ENCODE data around the gene PRR3.
A peak's percentile ranks its signal among the peaks of the same experiment; 100 is the strongest.

The PRR3 gene

GRCh38 chr6:30541515-30542403, 15.3 kb upstream of the PRR3 start:
- DNase-seq: peak; percentile 59 to 87 (median 84)

DNA sequence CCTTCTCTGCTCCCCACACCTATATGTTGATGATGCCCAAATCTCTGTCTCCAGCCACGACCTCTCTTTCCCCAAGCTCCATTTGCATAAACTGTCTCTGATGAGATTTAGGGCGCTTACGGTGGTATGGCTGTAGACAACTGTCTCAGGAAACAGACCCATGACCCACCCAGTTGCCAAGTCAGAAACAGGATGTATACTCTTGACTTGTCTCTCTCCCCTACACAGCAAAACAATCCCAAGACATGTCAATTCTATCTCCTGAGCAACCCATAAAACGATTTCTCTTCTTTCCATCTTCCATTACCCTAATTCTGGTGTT, 14.7 kb upstream of the PRR3 start:
- no peak for DNase-seq

GRCh38 chr6:30542915-30543314, 14.2 kb upstream of the PRR3 start:
- no peak for DNase-seq

DNA sequence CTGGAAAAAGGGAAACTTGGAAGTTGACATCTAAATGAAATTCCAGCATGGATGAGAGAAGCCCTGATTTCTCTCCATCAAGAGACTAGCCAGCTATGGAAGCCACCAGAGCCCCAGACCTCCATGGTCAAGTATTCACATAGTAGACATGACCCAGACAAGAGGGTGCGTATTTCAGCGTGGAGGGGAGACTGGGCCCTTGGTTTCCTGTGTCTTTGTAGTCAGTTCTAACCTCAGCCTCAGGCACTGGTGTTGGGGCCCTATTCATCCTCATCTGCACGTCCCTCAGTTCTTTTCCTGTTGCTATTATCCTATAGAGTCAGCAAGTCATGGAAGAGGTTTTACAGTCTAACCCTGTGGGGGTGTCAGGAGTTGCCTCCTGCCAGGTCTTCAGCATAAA, 13.3 kb upstream of the PRR3 start:
- DNase-seq: no peak

- DNase-seq: peak; percentile 14 to 49 (median 16)
Observed at GRCh38 chr6:30544666-30545272, 12.3 kb upstream of the PRR3 start.

DNA sequence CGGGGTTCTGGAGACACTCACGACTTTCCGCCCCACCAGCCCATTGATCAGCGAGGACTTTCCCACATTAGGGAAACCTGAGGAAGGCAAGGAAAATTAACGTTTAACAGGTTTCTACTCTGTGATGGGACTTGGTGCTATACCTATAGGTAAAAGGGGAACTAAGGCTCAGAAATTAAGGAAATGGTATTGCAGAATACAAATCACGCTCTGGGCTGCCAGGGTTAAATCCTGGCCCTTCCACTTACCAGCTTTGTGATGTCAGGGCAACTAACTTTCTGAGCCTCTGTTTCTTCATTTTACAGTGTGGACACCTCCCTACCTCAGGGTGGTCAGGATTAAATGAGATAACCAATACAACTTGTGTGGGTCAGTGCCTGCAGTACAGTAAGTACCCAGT, 9.6 kb upstream of the PRR3 start:
- DNase-seq: no peak

DNA sequence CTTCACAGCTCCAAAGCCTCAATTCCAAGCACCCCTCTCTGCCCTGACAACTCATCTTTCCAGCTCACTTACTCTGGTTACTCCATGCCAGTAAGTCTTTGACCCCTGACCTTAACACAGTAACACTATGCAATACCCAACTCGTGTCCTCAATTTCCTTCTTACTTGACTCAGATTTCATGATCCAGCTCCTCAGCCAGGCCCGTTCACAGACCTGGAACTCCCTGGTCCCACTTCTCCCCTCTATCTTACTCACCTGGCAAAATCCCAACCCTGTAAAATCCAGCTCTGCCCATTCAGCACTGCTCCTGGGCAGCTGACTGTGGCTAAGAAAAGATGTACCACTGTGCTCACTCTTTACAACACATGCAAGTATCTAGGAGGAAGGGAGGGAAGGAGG, 8.7 kb upstream of the PRR3 start:
- DNase-seq: no peak

DNA sequence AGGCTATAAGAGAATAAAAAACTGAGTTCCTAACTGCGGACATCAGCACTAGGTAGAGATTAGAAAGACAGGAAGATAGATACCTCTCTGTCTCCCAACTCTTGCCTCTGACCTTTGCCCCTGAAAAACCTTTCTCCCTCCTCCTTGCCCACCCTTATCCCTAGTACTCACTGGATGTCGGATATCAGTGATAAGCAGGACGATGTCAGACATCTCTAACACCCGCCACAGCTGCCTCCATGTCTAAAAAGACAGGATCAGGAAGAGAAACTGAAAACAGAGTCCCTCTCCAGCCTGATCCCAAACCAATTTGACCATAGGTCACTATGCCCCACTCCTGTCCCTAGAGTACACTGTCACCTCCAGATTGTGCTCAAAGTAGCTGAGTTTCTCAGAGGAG, 2.7 kb upstream of the PRR3 start:
- DNase-seq: no peak

- peak in 2 of 3 experiments; percentile 57 to 64 for DNase-seq
Observed at GRCh38 chr6:30554962-30555815, 1.9 kb upstream of the PRR3 start.

- DNase-seq: peak in 1 of 3 experiments; percentile 22
Observed at GRCh38 chr6:30555816-30556065, 1.4 kb upstream of the PRR3 start.

GRCh38 chr6:30556066-30556905, 809 bp upstream of the PRR3 start, which contains the start of gene GNL1:
Gene GNL1, minus strand, starts transcription at chr6:30556489. Its CDS starts 286 bp downstream, at chr6:30556203.
- peak; percentile 88 to 94 (median 91) for DNase-seq

GRCh38 chr6:30557683-30557981, 537 bp downstream of the PRR3 start:
- peak in 1 of 3 experiments; percentile 37 for DNase-seq

DNA sequence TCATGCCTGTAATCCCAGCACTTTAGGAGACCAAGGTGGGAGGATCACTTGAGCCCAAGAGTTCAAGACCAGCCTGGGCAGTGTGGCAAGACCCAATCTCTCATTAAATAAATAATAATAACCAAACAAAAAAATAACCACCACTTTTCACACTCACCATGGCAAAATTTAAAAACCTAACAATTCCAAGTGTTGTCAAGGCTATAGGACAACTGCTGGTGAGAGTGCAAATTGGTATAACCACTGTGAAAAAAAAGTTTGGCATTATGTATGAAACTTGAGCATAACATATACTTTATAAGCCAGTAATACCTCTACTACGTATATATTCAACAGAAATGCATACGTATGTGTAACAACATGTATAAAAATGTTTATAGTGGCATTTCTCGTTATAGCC, 3.8 kb downstream of the PRR3 start:
- DNase-seq: no peak

GRCh38 chr6:30562470-30563425, 5.7 kb downstream of the PRR3 start:
- no peak for DNase-seq

- no peak for DNase-seq
Observed at GRCh38 chr6:30564114-30564513, 7.0 kb downstream of the PRR3 start.

- DNase-seq: no peak
Observed at GRCh38 chr6:30565772-30566171, 8.7 kb downstream of the PRR3 start.

- DNase-seq: peak in 1 of 3 experiments; percentile 3
Observed at GRCh38 chr6:30568245-30568644, 11.2 kb downstream of the PRR3 start.

DNA sequence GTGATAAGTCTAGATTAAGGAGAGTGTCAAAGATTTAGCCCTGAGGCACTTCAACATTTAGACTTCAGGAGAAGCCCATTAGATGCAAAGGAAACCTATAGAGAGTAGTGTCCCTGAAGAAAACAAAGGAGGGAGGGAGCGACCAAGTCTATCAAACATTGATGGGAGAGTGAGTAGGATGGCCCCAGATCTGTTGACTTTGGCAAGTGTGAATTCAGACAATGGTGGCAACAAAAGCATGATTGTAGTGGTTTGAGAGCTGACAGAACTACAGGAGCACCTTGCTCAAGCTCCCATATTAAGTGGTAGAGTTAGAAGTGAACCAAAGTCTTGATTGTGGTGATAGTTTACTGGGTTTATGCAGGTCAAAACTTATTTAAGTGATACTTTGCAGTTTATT, 13.2 kb downstream of the PRR3 start:
- peak in 1 of 3 experiments; percentile 31 for DNase-seq

DNA sequence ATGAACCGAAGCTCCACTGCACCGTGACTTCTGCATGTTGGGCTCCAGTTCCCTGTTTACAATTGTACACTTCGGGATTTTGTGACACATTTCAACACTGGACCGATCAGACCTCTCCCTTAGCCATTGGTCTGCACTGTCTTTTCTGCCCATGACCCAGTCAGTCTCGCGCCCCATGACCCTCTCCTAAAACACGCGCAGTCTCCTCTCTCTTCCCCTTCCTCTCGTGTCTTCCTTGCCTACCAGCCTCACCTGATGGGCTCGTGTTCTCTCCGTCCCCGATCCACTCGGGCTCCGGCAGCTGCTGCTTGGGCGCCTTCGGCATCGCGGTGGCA, 13.6 kb downstream of the PRR3 start:
- no peak for DNase-seq

- peak; percentile 97 for DNase-seq
Observed at GRCh38 chr6:30571075-30571761, 14.1 kb downstream of the PRR3 start, which contains the start of gene ABCF1. Gene ABCF1, plus strand, starts transcription at chr6:30571442. Its CDS starts 46 bp downstream, at chr6:30571488.

DNA sequence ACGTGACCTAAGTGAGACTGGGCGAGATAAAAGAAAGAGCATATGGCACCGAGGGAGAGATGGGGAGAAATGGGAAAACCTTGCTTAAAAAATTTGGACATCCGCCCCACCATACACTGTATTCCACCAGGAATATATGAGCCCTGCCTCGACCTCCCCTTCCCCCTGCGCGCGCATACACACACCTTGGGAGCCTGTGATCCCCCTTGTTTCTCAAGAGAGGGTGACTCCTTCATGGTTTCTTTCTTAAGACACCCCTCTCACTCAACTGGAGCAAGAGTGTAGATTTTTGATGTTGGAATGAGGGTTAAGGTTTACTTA, 14.6 kb downstream of the PRR3 start:
- DNase-seq: no peak

Data from NCI-H1417 (cell line).